NB4 (cell line): ENCODE data around the gene CFAP221.

Experiments used
- DNase-seq: peaks from one replicate; pipeline ENCODE4 v3.0.0; 2010; ENCODE audit warnings: low read depth
- H3K4me3 ChIP-seq: one replicate; pipeline ENCODE4 v1.5.1; 2011; ENCODE audit warnings: mild to moderate bottlenecking, low read depth, low read length, moderate library complexity
- MYC ChIP-seq: IDR thresholded peaks from 2 replicates; pipeline ENCODE4 v1.6.1; 2011; ENCODE audit warnings: low read depth, low read length
- POLR2A ChIP-seq: IDR thresholded peaks from 2 replicates; pipeline ENCODE4 v1.6.1; 2011; ENCODE audit warnings: mild to moderate bottlenecking; ENCODE audit not compliant: insufficient read length; ENCODE audit errors: extremely low read depth
- TF ChIP-seq, protein P1 (sequence below): IDR thresholded peaks from one replicate; pipeline ENCODE4 v1.5.1; 2012; ENCODE audit warnings: low read depth, low read length
- TF ChIP-seq, protein P2 (sequence below): IDR thresholded peaks from 2 replicates; pipeline ENCODE4 v1.6.1; 2011; ENCODE audit warnings: low read depth, low read length

CFAP221 gene

DNA sequence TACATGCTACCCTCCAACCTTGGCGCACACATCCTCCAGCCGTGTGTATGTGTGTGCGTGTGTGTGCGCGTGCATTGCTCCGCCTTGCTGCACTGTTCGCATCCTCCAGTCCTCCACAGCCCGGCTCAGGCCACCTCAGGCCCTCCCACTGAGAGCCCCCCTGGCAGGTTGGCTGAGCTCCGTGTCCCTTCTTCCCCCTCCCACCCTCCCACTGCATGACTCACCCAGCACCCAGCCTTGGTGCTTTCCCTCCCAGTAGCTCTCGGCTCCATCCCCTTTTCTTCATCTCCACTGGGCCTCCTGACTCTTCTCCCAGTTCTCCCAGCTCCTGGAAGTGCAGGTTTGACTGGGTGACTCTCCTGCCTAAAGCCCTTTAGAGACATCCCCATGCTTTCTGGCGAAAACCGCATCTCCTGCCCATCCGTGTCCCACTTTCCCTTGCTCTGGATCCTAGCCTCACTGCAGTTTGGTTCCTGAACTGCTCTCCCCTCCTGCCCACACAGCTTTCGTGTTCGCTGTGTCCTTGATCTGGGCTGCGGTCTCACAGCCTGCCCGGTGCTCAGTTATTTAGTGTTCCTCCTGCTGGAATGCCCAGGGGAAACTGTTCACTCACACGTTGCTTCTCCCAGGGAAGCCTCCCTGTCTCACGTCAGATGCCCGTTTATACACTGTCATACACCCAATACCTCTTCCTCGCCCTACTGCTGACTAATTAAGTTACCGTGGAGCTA, 139.6 kb downstream of the CFAP221 start:
- TF ChIP-seq, protein P1, sequence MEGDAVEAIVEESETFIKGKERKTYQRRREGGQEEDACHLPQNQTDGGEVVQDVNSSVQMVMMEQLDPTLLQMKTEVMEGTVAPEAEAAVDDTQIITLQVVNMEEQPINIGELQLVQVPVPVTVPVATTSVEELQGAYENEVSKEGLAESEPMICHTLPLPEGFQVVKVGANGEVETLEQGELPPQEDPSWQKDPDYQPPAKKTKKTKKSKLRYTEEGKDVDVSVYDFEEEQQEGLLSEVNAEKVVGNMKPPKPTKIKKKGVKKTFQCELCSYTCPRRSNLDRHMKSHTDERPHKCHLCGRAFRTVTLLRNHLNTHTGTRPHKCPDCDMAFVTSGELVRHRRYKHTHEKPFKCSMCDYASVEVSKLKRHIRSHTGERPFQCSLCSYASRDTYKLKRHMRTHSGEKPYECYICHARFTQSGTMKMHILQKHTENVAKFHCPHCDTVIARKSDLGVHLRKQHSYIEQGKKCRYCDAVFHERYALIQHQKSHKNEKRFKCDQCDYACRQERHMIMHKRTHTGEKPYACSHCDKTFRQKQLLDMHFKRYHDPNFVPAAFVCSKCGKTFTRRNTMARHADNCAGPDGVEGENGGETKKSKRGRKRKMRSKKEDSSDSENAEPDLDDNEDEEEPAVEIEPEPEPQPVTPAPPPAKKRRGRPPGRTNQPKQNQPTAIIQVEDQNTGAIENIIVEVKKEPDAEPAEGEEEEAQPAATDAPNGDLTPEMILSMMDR: no peak
- no peak for TF ChIP-seq MYC
- TF ChIP-seq POLR2A: no peak
- TF ChIP-seq, protein P2, sequence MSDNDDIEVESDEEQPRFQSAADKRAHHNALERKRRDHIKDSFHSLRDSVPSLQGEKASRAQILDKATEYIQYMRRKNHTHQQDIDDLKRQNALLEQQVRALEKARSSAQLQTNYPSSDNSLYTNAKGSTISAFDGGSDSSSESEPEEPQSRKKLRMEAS: no peak
- H3K4me3 ChIP-seq: no peak overlapping the region
- no peak for DNase-seq

DNA sequence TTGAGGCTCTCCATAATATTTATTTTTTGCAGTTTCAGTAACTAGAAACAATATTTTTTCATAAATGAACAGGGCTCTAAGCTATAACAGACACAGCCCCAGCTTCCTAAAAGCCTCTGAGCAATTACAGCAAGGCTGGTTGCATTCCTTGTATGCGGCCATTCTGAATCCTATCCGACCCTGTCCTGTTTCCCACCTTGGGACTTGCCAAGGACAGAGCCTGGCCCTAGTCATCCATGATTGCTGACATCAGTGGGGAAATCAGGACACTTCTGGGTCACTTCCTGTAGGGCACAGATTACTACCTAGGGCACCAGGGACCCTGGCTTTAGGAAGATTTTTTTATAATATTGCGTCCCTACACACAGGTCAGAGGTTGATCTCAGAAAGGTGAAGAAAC, 140.3 kb downstream of the CFAP221 start:
- TF ChIP-seq, protein P2: no peak
- TF ChIP-seq MYC: no peak
- TF ChIP-seq POLR2A: no peak
- TF ChIP-seq, protein P1: no peak
- H3K4me3 ChIP-seq: no peak overlapping the region
- DNase-seq: no peak

DNA sequence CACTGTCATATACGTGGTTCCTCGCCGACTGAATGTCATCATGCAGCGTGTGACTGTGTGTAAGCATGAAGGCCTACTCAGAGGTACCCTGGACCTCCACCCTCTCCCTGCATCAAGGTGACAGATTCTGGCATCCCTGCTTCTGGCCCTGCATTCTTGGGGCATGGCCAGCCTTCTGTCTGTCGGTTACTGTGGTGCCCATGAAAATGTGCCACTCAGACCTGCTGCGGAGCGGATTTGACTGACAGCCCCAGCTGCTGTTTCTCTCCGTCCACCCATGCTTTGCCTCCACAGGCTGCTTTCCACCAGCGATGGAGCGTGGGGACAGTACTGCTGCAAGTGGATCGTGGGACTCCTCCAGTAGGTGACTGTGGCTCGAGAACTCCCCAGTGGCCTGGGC, 144.4 kb downstream of the CFAP221 start:
- TF ChIP-seq, protein P2: no peak
- TF ChIP-seq, protein P1: no peak
- TF ChIP-seq POLR2A (no peak), MYC (no peak)
- no peak for DNase-seq
- H3K4me3 ChIP-seq: no peak overlapping the region

DNA sequence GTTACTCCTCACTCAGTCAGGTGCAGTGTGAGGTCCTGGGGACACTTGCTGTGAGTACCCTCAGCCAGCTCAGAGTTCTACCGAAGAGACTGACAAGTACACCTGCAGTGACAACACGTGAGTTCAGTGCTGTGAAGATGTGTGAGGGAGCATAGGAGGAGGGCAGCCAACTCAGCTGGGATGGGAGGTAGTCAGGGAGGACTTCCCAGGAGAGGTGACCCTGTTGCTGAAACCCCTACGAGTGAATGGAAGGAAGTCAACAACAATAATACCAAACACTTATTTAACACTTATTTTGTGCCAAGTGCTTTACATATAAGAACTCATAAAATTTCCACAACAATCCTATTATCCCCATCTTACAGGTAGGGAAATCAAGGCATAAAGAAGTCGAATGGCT, 145.0 kb downstream of the CFAP221 start:
- H3K4me3 ChIP-seq: no peak overlapping the region
- no peak for TF ChIP-seq POLR2A
- TF ChIP-seq, protein P1: no peak
- TF ChIP-seq, protein P2: no peak
- no peak for TF ChIP-seq MYC
- DNase-seq: no peak

DNA sequence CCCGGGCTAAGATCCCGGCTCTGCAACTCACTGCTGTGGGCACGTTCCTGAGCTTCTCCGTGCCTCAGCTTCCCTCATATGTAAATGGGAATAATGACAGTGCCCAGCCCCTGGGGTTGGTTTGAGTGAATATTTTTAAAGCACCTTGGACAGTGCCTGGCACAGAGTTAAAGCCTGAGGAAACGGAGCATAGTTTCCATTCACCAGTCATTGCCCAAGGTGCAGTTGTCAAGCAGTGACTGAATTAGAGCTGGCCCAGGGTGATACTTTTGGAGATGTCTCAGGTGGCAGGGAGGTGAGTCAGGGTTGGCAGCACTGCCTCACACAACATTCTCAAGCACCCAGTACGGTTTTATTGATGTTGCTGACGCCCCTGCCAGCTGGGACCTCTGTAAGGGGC, 146.9 kb downstream of the CFAP221 start:
- H3K4me3 ChIP-seq: no peak overlapping the region
- no peak for TF ChIP-seq POLR2A
- TF ChIP-seq, protein P2: no peak
- TF ChIP-seq, protein P1: no peak
- TF ChIP-seq MYC: no peak
- no peak for DNase-seq
